Naive thymus-derived CD4-positive, alpha-beta T cell (primary cell): ENCODE results near the gene RAI1. TPM values are rescaled to one million over a fixed set of nuclear protein-coding genes. Genes with fewer than 3 reads are reported as not detected.

Source experiments
- ATAC-seq: fragments of 150-1000 bp; cut with Tn5 transposase; 2 replicates; pipeline ENCODE4 v1.10.0; 2021; ENCODE audit warnings: mild to moderate bottlenecking, moderate library complexity
- CTCF ChIA-PET: fragments of 350-600 bp; sonication (Branson Sonifier 250); formaldehyde crosslinking; loops from one replicate; lab custom pipeline; 2021; ENCODE audit warnings: antibody characterized with exemption; lab: Charles Lee
- POLR2A ChIA-PET: fragments of 350-600 bp; sonication (Branson Sonifier 250); formaldehyde crosslinking; loops from one replicate; lab custom pipeline; 2021; ENCODE audit warnings: antibody characterized with exemption, inconsistent platforms; lab: Charles Lee
- DNase-seq, 9 donors: peaks; one replicate each; pipeline versions ENCODE4 v3.0.0 to v3.0.0-alpha.2; 2020 to 2022; ENCODE audit warnings: mixed read lengths in 1 of 9
- H3K27ac ChIP-seq: one replicate; pipeline ENCODE4 v1.7.0; 2013; ENCODE audit warnings: mild to moderate bottlenecking, low read depth, low read length, moderate library complexity
- H3K27me3 ChIP-seq, 2 donors: one replicate each; pipeline ENCODE4 v1.7.0; 2013; ENCODE audit warnings: low read length in 2 of 2, mild to moderate bottlenecking in 2 of 2, moderate library complexity in 2 of 2; ENCODE audit not compliant: control insufficient read depth in 2 of 2, insufficient read depth in 2 of 2
- H3K36me3 ChIP-seq, 3 experiments: 1 replicate in 2 of 3; 2 replicates in 1 of 3; pipeline ENCODE4 v1.7.0; 2013; ENCODE audit warnings: low read length in 3 of 3, mild to moderate bottlenecking in 3 of 3, moderate library complexity in 1 of 3; ENCODE audit not compliant: insufficient read depth in 3 of 3, control insufficient read depth in 2 of 3
- H3K4me1 ChIP-seq, 2 donors: one replicate each; pipeline ENCODE4 v1.7.0; 2013; ENCODE audit warnings: low read length in 2 of 2, mild to moderate bottlenecking in 2 of 2, moderate library complexity in 1 of 2; ENCODE audit not compliant: control insufficient read depth in 2 of 2, insufficient read depth in 2 of 2
- H3K4me3 ChIP-seq: 2 replicates; pipeline ENCODE4 v1.7.0; 2013; ENCODE audit warnings: mild to moderate bottlenecking, low read length
- H3K9me3 ChIP-seq, 3 experiments: 1 replicate in 2 of 3; 2 replicates in 1 of 3; pipeline ENCODE4 v1.7.0; 2013; ENCODE audit warnings: low read length in 3 of 3; ENCODE audit not compliant: control insufficient read depth in 2 of 3
- H3K27ac Mint-ChIP-seq, 9 donors: one replicate each; pipeline ENCODE4 v1.8.0; 2020 to 2022; ENCODE audit warnings: mixed read lengths in 9 of 9, mild to moderate bottlenecking in 8 of 9, moderate library complexity in 5 of 9, inconsistent platforms in 2 of 9
- H3K27me3 Mint-ChIP-seq, 5 donors: one replicate each; pipeline ENCODE4 v1.8.0; 2021 to 2022; ENCODE audit warnings: mixed read lengths in 5 of 5, mild to moderate bottlenecking in 1 of 5
- H3K36me3 Mint-ChIP-seq, 5 donors: one replicate each; pipeline ENCODE4 v1.8.0; 2020 to 2022; ENCODE audit warnings: mixed read lengths in 5 of 5, mild to moderate bottlenecking in 3 of 5, inconsistent platforms in 1 of 5
- H3K4me1 Mint-ChIP-seq, 7 donors: one replicate each; pipeline ENCODE4 v1.8.0; 2020 to 2022; ENCODE audit warnings: mixed read lengths in 7 of 7, mild to moderate bottlenecking in 3 of 7, inconsistent platforms in 1 of 7
- H3K4me3 Mint-ChIP-seq, 10 donors: one replicate each; pipeline ENCODE4 v1.8.0; 2020 to 2022; ENCODE audit warnings: mild to moderate bottlenecking in 10 of 10, mixed read lengths in 10 of 10, moderate library complexity in 6 of 10, inconsistent platforms in 2 of 10
- H3K9me3 Mint-ChIP-seq, 11 donors: one replicate each; pipeline ENCODE4 v1.8.0; 2020 to 2022; ENCODE audit warnings: mixed read lengths in 11 of 11, mild to moderate bottlenecking in 4 of 11, inconsistent platforms in 1 of 11, moderate library complexity in 1 of 11
- intact Hi-C, 2 donors: fragments of 100-400 bp; cut with micrococcal nuclease; formaldehyde crosslinking; loops; one replicate each; pipeline ENCODE4 v1.15.1; 2023
- polyA plus RNA-seq, 2 donors: library from polyadenylated mRNA; unstranded; fragments of 300-500 nt; fragmentation: Illumina TruSeq; gene quantifications; one replicate each; pipeline ENCODE4 v1.2.3, GENCODE V29; 2021
- total RNA-seq, 6 experiments: library from RNA in 5 of 6; stranded (reverse) in 5 of 6; gene quantifications; 1 replicate in 5 of 6; 2 replicates in 1 of 6; pipeline ENCODE4 v1.2.3 and lab custom pipeline; 2021 to 2026

RAI1 gene
- total and polyA plus RNA-seq, 7 experiments from 2014 or later: 2.0 to 46.2 (median 21.2) TPM

DNA sequence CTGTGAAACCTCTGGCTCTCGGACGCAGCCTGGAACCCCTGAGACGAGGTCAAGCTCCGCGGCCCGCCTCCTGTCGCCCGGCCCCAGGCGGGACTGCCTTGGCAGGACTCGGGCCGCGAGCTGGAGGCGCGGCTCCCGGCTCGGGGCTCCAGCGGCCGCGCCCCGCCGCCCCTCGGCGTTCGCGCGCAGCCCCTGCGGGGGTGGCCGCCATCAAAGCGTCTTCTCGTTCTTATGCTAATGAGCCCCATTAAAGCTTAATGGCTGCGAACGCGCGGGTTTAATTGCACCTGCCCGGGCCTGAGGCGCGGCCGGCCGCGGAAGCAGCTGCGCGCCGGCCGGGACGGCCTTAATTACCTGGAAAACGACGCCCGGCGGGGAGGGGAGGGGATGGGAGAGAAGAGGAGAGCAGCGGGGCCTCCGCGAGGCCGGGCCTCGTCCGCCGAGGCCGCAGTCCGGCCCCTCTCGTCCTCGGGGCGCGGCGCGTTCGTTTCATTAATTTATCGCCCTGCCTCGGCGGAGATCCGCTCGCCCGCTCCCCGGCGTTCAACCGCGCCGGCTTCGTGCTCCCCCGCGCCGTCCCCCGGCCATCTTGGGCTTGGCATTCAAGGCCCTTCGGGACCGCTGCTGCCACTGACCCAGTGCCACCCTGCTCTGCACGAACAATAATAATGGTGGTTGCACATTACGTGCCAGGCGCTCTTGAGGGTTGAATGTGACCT, 19.2 kb downstream of the RAI1 start:
- ATAC-seq: no peak
- peaks cover 0 to 3% (median 0%) of the 10 kb centered on the region in 11 donors for H3K9me3 Mint-ChIP-seq
- intact Hi-C loops: no loop called here

GRCh38 chr17:17701112-17701511, 19.9 kb downstream of the RAI1 start:
- Histone ChIP-seq H3K27ac (no peak overlapping the region), H3K4me1 (no peaks in the 10 kb centered on the region), H3K36me3 (no peaks in the 10 kb centered on the region), H3K9me3 (no peaks in the 10 kb centered on the region), H3K4me3 (no peak overlapping the region), H3K27me3 (no peaks in the 10 kb centered on the region)
- Mint-ChIP-seq H3K9me3 (peaks cover 0 to 3% (median 0%) of the 10 kb centered on the region in 11 donors), H3K4me3 (peak overlapping the region in 2 of 10 donors; percentile 62 to 71), H3K27me3 (no peaks in the 10 kb centered on the region), H3K4me1 (peaks cover 13 to 46% (median 23%) of the 10 kb centered on the region in 7 donors), H3K36me3 (peaks cover 0 to 5% (median 0%) of the 10 kb centered on the region in 5 donors), H3K27ac (no peak overlapping the region)
- intact Hi-C loops: no loop called here
- ChIA-PET CTCF (no interaction called here), POLR2A (no interaction called here)
- DNase-seq (no peak), ATAC-seq (no peak)

More for the DNA sequence above, 19.2 kb downstream of the RAI1 start:
- Histone ChIP-seq H3K4me3 (no peak overlapping the region), H3K36me3 (no peaks in the 10 kb centered on the region), H3K27me3 (no peaks in the 10 kb centered on the region), H3K4me1 (peaks cover 4 to 6% of the 10 kb centered on the region in 2 donors), H3K27ac (no peak overlapping the region), H3K9me3 (no peaks in the 10 kb centered on the region)
- DNase-seq: no peak
- peak overlapping the region in 1 of 10 donors; percentile 62 for H3K4me3 Mint-ChIP-seq
- ChIA-PET CTCF (no interaction called here), POLR2A (no interaction called here)
- H3K4me1 Mint-ChIP-seq: peaks cover 16 to 53% (median 26%) of the 10 kb centered on the region in 7 donors
- H3K27ac Mint-ChIP-seq: no peak overlapping the region
- no peaks in the 10 kb centered on the region for H3K27me3 Mint-ChIP-seq
- peaks cover 0 to 5% (median 0%) of the 10 kb centered on the region in 5 donors for H3K36me3 Mint-ChIP-seq

GRCh38 chr17:17701658-17702057, 20.4 kb downstream of the RAI1 start:
- ChIA-PET POLR2A (interaction anchor here (0.7 to 1.0 kb wide), 2 partner anchors 9 to 12 kb away, joined by 3 read pairs; no protein-coding TSS in a partner anchor), CTCF (no interaction called here)
- peaks cover 13 to 41% (median 17%) of the 10 kb centered on the region in 7 donors for H3K4me1 Mint-ChIP-seq
- peaks cover 0 to 5% (median 0%) of the 10 kb centered on the region in 5 donors for H3K36me3 Mint-ChIP-seq
- H3K27ac Mint-ChIP-seq: peak overlapping the region in 1 of 9 donors; percentile 12
- no peaks in the 10 kb centered on the region for H3K9me3 ChIP-seq
- no peaks in the 10 kb centered on the region for H3K4me1 ChIP-seq
- H3K27me3 ChIP-seq: no peaks in the 10 kb centered on the region
- ATAC-seq (no peak), DNase-seq (no peak)
- no peaks in the 10 kb centered on the region for H3K27me3 Mint-ChIP-seq
- H3K27ac ChIP-seq: no peak overlapping the region
- H3K4me3 ChIP-seq: no peak overlapping the region
- H3K9me3 Mint-ChIP-seq: peaks cover 0 to 3% (median 0%) of the 10 kb centered on the region in 11 donors
- peak overlapping the region in 1 of 10 donors; percentile 62 for H3K4me3 Mint-ChIP-seq
- H3K36me3 ChIP-seq: no peaks in the 10 kb centered on the region
- intact Hi-C loops: no loop called here

DNA sequence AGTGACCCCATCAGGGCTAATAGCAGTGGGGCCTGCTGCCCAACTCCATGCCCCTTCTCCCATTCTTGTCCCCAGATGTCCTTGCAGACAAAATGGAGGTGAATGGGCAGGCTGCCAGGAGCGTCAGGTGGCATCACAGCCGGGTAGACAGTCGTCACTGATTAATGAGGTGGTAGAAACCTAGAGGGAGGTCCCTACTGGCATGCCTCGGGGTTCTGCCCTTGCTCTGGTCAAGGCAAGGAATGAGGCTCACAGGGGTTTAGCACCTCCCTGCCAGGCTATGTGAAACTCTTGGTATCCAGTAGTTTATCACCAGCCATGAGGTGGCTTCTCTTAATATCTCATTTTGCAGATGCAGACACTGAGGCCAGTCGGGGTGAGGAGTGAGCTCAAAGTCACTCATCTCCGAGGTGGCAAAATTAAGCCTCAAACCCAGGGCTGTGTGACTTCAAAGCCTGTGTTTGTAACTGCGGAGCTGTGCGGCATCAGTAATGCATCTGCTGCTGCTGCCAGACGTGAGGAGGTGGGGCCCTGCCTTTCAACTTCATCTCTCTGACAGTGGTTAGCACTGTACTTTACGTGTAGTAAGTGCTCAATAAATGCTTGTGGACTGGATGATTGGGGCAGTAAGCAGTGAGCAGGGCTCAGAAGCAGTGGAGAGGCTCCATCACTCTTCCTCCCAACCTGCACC, 21.3 kb downstream of the RAI1 start:
- POLR2A ChIA-PET: interaction anchor here (1.0 kb wide), 1 partner anchor 11 kb away, joined by 3 read pairs; no protein-coding TSS in a partner anchor
- Histone ChIP-seq H3K4me1 (no peaks in the 10 kb centered on the region), H3K36me3 (no peaks in the 10 kb centered on the region), H3K4me3 (no peak overlapping the region), H3K27me3 (no peaks in the 10 kb centered on the region), H3K9me3 (no peaks in the 10 kb centered on the region), H3K27ac (no peak overlapping the region)
- CTCF ChIA-PET: interaction anchor here (0.6 to 0.7 kb wide), 2 partner anchors 34 to 109 kb away, joined by 3 to 4 read pairs; no protein-coding TSS in a partner anchor
- intact Hi-C loops: no loop called here
- ATAC-seq: no peak
- H3K36me3 Mint-ChIP-seq: peaks cover 0 to 5% (median 0%) of the 10 kb centered on the region in 5 donors
- no peak for DNase-seq
- H3K4me3 Mint-ChIP-seq: no peak overlapping the region
- peaks cover 0 to under 1% (median 0%) of the 10 kb centered on the region in 11 donors for H3K9me3 Mint-ChIP-seq
- peaks cover 6 to 32% (median 8%) of the 10 kb centered on the region in 7 donors for H3K4me1 Mint-ChIP-seq
- H3K27me3 Mint-ChIP-seq: no peaks in the 10 kb centered on the region
- H3K27ac Mint-ChIP-seq: no peak overlapping the region

GRCh38 chr17:17703140-17703919, 22.1 kb downstream of the RAI1 start:
- ChIA-PET CTCF (interaction anchor here (0.6 to 0.7 kb wide), 2 partner anchors 33 to 108 kb away, joined by 3 to 4 read pairs; no protein-coding TSS in a partner anchor), POLR2A (no interaction called here)
- Mint-ChIP-seq H3K27me3 (no peaks in the 10 kb centered on the region), H3K4me3 (no peak overlapping the region), H3K4me1 (peaks cover 5 to 29% (median 10%) of the 10 kb centered on the region in 7 donors), H3K27ac (peak overlapping the region in 2 of 9 donors; percentile 21 to 28), H3K9me3 (no peaks in the 10 kb centered on the region), H3K36me3 (peaks cover 0 to 5% (median 0%) of the 10 kb centered on the region in 5 donors)
- intact Hi-C loops: no loop called here
- Histone ChIP-seq H3K4me3 (no peak overlapping the region), H3K4me1 (no peaks in the 10 kb centered on the region), H3K9me3 (no peaks in the 10 kb centered on the region), H3K36me3 (no peaks in the 10 kb centered on the region), H3K27me3 (no peaks in the 10 kb centered on the region), H3K27ac (no peak overlapping the region)
- no peak for ATAC-seq
- DNase-seq: no peak

GRCh38 chr17:17704931-17705330, 23.7 kb downstream of the RAI1 start:
- Mint-ChIP-seq H3K27me3 (no peaks in the 10 kb centered on the region), H3K4me3 (no peak overlapping the region), H3K4me1 (peaks cover 0 to 19% (median 4%) of the 10 kb centered on the region in 7 donors), H3K36me3 (peaks cover 0 to 11% (median 1%) of the 10 kb centered on the region in 5 donors), H3K27ac (no peak overlapping the region), H3K9me3 (no peaks in the 10 kb centered on the region)
- CTCF ChIA-PET: no interaction called here
- DNase-seq (no peak), ATAC-seq (no peak)
- Histone ChIP-seq H3K4me3 (no peak overlapping the region), H3K36me3 (no peaks in the 10 kb centered on the region), H3K27ac (no peak overlapping the region), H3K4me1 (no peaks in the 10 kb centered on the region), H3K9me3 (no peaks in the 10 kb centered on the region), H3K27me3 (no peaks in the 10 kb centered on the region)
- intact Hi-C loops: no loop called here
- POLR2A ChIA-PET: no interaction called here
